CD4-positive, alpha-beta memory T cell (primary cell): ENCODE measurements around the gene TMEM170B. TPM values are rescaled to one million over a fixed set of nuclear protein-coding genes. Genes with fewer than 3 reads are reported as not detected.

Experiments used
- CTCF ChIA-PET: fragments of 350-600 bp; sonication (Branson Sonifier 250); formaldehyde crosslinking; loops from one replicate; lab custom pipeline; 2021; ENCODE audit warnings: inconsistent platforms; ENCODE audit not compliant: partially characterized antibody; lab: Charles Lee
- POLR2A ChIA-PET: fragments of 350-600 bp; sonication (Branson Sonifier 250); formaldehyde crosslinking; loops from one replicate; lab custom pipeline; 2021; ENCODE audit not compliant: partially characterized antibody; lab: Charles Lee
- DNase-seq, 5 donors: peaks; one replicate each; pipeline versions ENCODE4 v3.0.0 to v3.0.0-alpha.2; 2020 to 2022; ENCODE audit warnings: mixed read lengths in 1 of 5
- H3K27ac ChIP-seq: one replicate; pipeline ENCODE4 v1.7.0; 2013; ENCODE audit warnings: low read depth, low read length
- H3K27me3 ChIP-seq: 2 replicates; pipeline ENCODE4 v1.7.0; 2013; ENCODE audit warnings: mild to moderate bottlenecking, low read length, moderate library complexity; ENCODE audit not compliant: insufficient read depth
- H3K36me3 ChIP-seq: 2 replicates; pipeline ENCODE4 v1.7.0; 2013; ENCODE audit warnings: mild to moderate bottlenecking, low read length, moderate library complexity; ENCODE audit not compliant: insufficient read depth
- H3K4me1 ChIP-seq: 2 replicates; pipeline ENCODE4 v1.7.0; 2013; ENCODE audit warnings: mild to moderate bottlenecking, low read length, moderate library complexity; ENCODE audit not compliant: insufficient read depth
- H3K4me3 ChIP-seq, 2 donors: one replicate each; pipeline ENCODE4 v1.7.0; 2013; ENCODE audit warnings: low read length in 2 of 2, mild to moderate bottlenecking in 1 of 2
- H3K9me3 ChIP-seq, 2 donors: one replicate each; pipeline ENCODE4 v1.7.0; 2013; ENCODE audit warnings: low read length in 2 of 2, control low read depth in 1 of 2; ENCODE audit not compliant: control insufficient read depth in 1 of 2
- H3K27ac Mint-ChIP-seq, 7 donors: one replicate each; pipeline ENCODE4 v1.8.0; 2020 to 2021; ENCODE audit warnings: mixed read lengths in 7 of 7, mild to moderate bottlenecking in 6 of 7, inconsistent platforms in 3 of 7, moderate library complexity in 3 of 7
- H3K27me3 Mint-ChIP-seq, 2 donors: one replicate each; pipeline ENCODE4 v1.8.0; 2020 to 2021; ENCODE audit warnings: mixed read lengths in 2 of 2
- H3K36me3 Mint-ChIP-seq, 2 donors: one replicate each; pipeline ENCODE4 v1.8.0; 2020 to 2021; ENCODE audit warnings: mixed read lengths in 2 of 2, inconsistent platforms in 1 of 2, mild to moderate bottlenecking in 1 of 2
- H3K4me1 Mint-ChIP-seq, 4 donors: one replicate each; pipeline ENCODE4 v1.8.0; 2020 to 2021; ENCODE audit warnings: mixed read lengths in 4 of 4, mild to moderate bottlenecking in 1 of 4
- H3K4me3 Mint-ChIP-seq, 8 donors: one replicate each; pipeline ENCODE4 v1.8.0; 2020 to 2021; ENCODE audit warnings: mixed read lengths in 8 of 8, mild to moderate bottlenecking in 7 of 8, moderate library complexity in 6 of 8, inconsistent platforms in 3 of 8
- H3K9me3 Mint-ChIP-seq, 8 donors: one replicate each; pipeline ENCODE4 v1.8.0; 2020 to 2021; ENCODE audit warnings: mixed read lengths in 8 of 8, mild to moderate bottlenecking in 5 of 8, inconsistent platforms in 3 of 8, moderate library complexity in 1 of 8
- intact Hi-C: fragments of 100-400 bp; cut with micrococcal nuclease; formaldehyde crosslinking; loops from one replicate; pipeline ENCODE4 v1.15.1; 2023
- polyA plus RNA-seq, 2 donors: library from polyadenylated mRNA; unstranded; fragments of 300-500 nt; fragmentation: Illumina TruSeq; gene quantifications; one replicate each; pipeline ENCODE4 v1.2.3, GENCODE V29; 2021
- total RNA-seq, 2 experiments: library from RNA; stranded (reverse); gene quantifications; one replicate each; pipeline ENCODE4 v1.2.3, GENCODE V29; 2021

TMEM170B gene
- total and polyA plus RNA-seq, 4 experiments from 2014 or later: 0.08 to 2.1 (median 1.2) TPM

DNA sequence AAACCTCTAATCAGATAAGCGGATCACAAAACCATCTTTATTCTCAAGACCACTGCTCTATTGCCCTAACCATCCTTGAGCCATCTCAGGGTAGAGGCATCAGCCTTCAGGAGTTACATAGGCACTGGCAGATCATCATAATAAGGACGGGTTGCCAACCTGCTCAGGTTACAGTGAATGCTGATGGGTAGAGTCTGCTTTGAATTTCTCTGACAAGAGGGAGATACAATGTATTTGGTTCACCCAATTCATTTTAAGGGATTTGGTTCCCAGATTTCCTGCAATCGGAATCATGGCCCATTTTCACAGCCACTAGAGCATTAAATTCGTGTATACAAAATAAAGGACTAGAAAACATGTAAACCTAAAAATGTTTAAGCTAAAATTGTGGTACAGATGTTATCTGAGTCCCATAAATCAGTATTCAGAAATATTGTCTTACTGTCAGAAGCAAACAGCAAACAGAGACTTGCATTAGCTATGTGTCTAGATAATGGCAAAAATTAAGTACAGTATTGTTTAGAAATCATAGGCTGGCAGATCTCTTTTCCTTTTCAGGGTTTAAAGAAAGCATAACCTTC is 41.9 kb upstream of the TMEM170B start:
- H3K4me1 ChIP-seq: peaks cover 5% of the 10 kb centered on the region
- Mint-ChIP-seq H3K27ac (no peak overlapping the region), H3K27me3 (no peaks in the 10 kb centered on the region), H3K36me3 (no peaks in the 10 kb centered on the region), H3K4me3 (peak overlapping the region in 1 of 8 donors; percentile 14), H3K9me3 (peaks cover 0 to 2% (median 0%) of the 10 kb centered on the region in 8 donors), H3K4me1 (peaks cover 0 to 1% (median 0%) of the 10 kb centered on the region in 4 donors)
- intact Hi-C loops: loop anchor here (1.0 to 2.0 kb wide), 4 partner anchors 41 to 402 kb away; partner anchors contain the start of genes SMIM13 and TMEM170B
- DNase-seq: no peak
- H3K4me3 ChIP-seq: no peak overlapping the region
- H3K9me3 ChIP-seq: no peaks in the 10 kb centered on the region
- ChIA-PET POLR2A (no interaction called here), CTCF (interaction anchor here (0.7 to 11.1 kb wide), 45 partner anchors 9 to 431 kb away, joined by 3 to 218 read pairs (median 5); partner anchors contain the start of genes ERVFRD-1, NEDD9 and SMIM13)
- H3K27ac ChIP-seq: no peak overlapping the region
- H3K27me3 ChIP-seq: no peaks in the 10 kb centered on the region
- H3K36me3 ChIP-seq: no peaks in the 10 kb centered on the region

- H3K4me1 ChIP-seq: peaks cover 5% of the 10 kb centered on the region
- intact Hi-C loops: loop anchor here (1.0 to 2.0 kb wide), 4 partner anchors 40 to 403 kb away; partner anchors contain the start of genes SMIM13 and TMEM170B
- no peak overlapping the region for H3K27ac Mint-ChIP-seq
- H3K27me3 ChIP-seq: no peaks in the 10 kb centered on the region
- no peak overlapping the region for H3K4me3 Mint-ChIP-seq
- no peak overlapping the region for H3K4me3 ChIP-seq
- H3K9me3 ChIP-seq: no peaks in the 10 kb centered on the region
- H3K4me1 Mint-ChIP-seq: peaks cover 0 to 1% (median 0%) of the 10 kb centered on the region in 4 donors
- POLR2A ChIA-PET: interaction anchor here (0.6 kb wide), 1 partner anchor 349 kb away, joined by 3 read pairs; no protein-coding TSS in a partner anchor
- peak; percentile 79 to 82 (median 80) for DNase-seq
- H3K36me3 Mint-ChIP-seq: no peaks in the 10 kb centered on the region
- peaks cover 0 to 5% (median 0%) of the 10 kb centered on the region in 8 donors for H3K9me3 Mint-ChIP-seq
- no peaks in the 10 kb centered on the region for H3K36me3 ChIP-seq
- H3K27me3 Mint-ChIP-seq: no peaks in the 10 kb centered on the region
- H3K27ac ChIP-seq: no peak overlapping the region
- CTCF ChIA-PET: interaction anchor here (0.6 to 11.1 kb wide), 56 partner anchors 9 to 432 kb away, joined by 3 to 218 read pairs (median 4); partner anchors contain the start of genes ERVFRD-1, NEDD9 and SMIM13
Observed at GRCh38 chr6:11496152-11497060, 41.1 kb upstream of the TMEM170B start.

DNA sequence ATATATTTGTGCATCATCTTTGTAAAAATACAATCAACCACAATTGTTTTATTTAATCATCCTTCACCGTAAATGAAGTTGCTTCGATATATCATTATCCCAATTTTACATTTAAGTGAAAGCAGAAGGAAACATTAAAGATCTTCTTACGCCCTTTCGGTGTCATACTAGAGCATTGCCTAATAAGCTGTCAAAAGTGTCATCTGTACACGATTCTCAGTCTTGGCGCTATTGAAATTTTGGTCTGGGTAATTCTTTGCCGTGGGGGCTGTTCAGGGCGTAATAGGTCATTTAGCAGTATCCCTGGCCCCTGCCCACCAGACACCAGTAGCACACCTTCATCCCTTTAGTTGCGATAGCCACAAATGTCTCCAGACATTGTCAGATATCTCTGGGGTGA is 40.4 kb upstream of the TMEM170B start:
- Histone ChIP-seq H3K4me3 (no peak overlapping the region), H3K27me3 (no peaks in the 10 kb centered on the region), H3K4me1 (peaks cover 5% of the 10 kb centered on the region), H3K9me3 (no peaks in the 10 kb centered on the region), H3K27ac (no peak overlapping the region), H3K36me3 (no peaks in the 10 kb centered on the region)
- intact Hi-C loops: loop anchor here (2.0 kb wide), 1 partner anchor 40 kb away; the partner anchor contains the start of gene TMEM170B
- ChIA-PET POLR2A (interaction anchor here (0.6 kb wide), 1 partner anchor 349 kb away, joined by 3 read pairs; no protein-coding TSS in a partner anchor), CTCF (interaction anchor here (0.6 to 11.1 kb wide), 39 partner anchors 8 to 428 kb away, joined by 3 to 218 read pairs (median 5); partner anchors contain the start of genes ERVFRD-1 and NEDD9)
- Mint-ChIP-seq H3K27ac (no peak overlapping the region), H3K9me3 (peaks cover 0 to 5% (median 0%) of the 10 kb centered on the region in 8 donors), H3K36me3 (no peaks in the 10 kb centered on the region), H3K27me3 (no peaks in the 10 kb centered on the region), H3K4me3 (no peak overlapping the region), H3K4me1 (peaks cover 0 to 1% (median 0%) of the 10 kb centered on the region in 4 donors)
- DNase-seq: no peak

GRCh38 chr6:11497881-11498280 is 39.7 kb upstream of the TMEM170B start:
- Histone ChIP-seq H3K36me3 (no peaks in the 10 kb centered on the region), H3K4me3 (no peak overlapping the region), H3K4me1 (peaks cover 5% of the 10 kb centered on the region), H3K27ac (no peak overlapping the region), H3K9me3 (no peaks in the 10 kb centered on the region), H3K27me3 (no peaks in the 10 kb centered on the region)
- peaks cover 0 to 1% (median 0%) of the 10 kb centered on the region in 4 donors for H3K4me1 Mint-ChIP-seq
- no peaks in the 10 kb centered on the region for H3K36me3 Mint-ChIP-seq
- intact Hi-C loops: loop anchor here (2.0 kb wide), 1 partner anchor 39 kb away; the partner anchor contains the start of gene TMEM170B
- no peaks in the 10 kb centered on the region for H3K27me3 Mint-ChIP-seq
- CTCF ChIA-PET: interaction anchor here (0.7 to 11.1 kb wide), 9 partner anchors 10 to 353 kb away, joined by 3 to 218 read pairs (median 4); no protein-coding TSS in a partner anchor
- peaks cover 0 to 5% (median 0%) of the 10 kb centered on the region in 8 donors for H3K9me3 Mint-ChIP-seq
- H3K27ac Mint-ChIP-seq: no peak overlapping the region
- DNase-seq: no peak
- POLR2A ChIA-PET: no interaction called here
- H3K4me3 Mint-ChIP-seq: no peak overlapping the region

DNA sequence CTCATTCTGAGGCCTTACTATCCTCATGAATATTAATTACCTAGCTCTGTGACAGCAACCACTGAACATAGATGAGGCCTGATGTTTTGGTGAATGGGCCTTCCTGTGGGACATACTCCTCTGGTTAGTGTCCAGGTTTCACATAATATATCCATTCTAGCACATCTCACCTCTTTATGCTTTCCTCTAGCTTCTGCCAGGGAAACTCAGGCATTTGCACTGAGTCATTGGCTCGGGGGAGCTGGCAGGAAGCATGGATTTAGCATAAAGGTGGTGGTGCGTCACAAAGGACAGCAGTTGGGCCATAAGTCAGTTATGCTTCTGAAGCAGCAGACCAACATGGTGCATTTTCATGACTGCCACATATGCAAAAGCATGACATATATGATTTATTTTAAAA is 37.5 kb upstream of the TMEM170B start:
- peaks cover 0 to 5% (median 0%) of the 10 kb centered on the region in 8 donors for H3K9me3 Mint-ChIP-seq
- no peak overlapping the region for H3K27ac Mint-ChIP-seq
- H3K4me3 Mint-ChIP-seq: no peak overlapping the region
- Histone ChIP-seq H3K36me3 (no peaks in the 10 kb centered on the region), H3K4me1 (peaks cover 5% of the 10 kb centered on the region), H3K9me3 (no peaks in the 10 kb centered on the region), H3K27ac (no peak overlapping the region), H3K4me3 (no peak overlapping the region), H3K27me3 (no peaks in the 10 kb centered on the region)
- peaks cover 0 to 5% of the 10 kb centered on the region in 2 donors for H3K27me3 Mint-ChIP-seq
- no peaks in the 10 kb centered on the region for H3K36me3 Mint-ChIP-seq
- ChIA-PET CTCF (interaction anchor here (1.5 to 11.1 kb wide), 3 partner anchors 15 to 355 kb away, joined by 3 to 218 read pairs (median 167); no protein-coding TSS in a partner anchor), POLR2A (no interaction called here)
- peaks cover 0 to 1% (median 0%) of the 10 kb centered on the region in 4 donors for H3K4me1 Mint-ChIP-seq
- intact Hi-C loops: no loop called here
- DNase-seq: no peak

GRCh38 chr6:11509471-11509870 is 28.1 kb upstream of the TMEM170B start:
- Mint-ChIP-seq H3K4me1 (no peaks in the 10 kb centered on the region), H3K9me3 (peaks cover 0 to 10% (median 2%) of the 10 kb centered on the region in 8 donors), H3K36me3 (no peaks in the 10 kb centered on the region), H3K27me3 (peaks cover 8 to 10% of the 10 kb centered on the region in 2 donors), H3K27ac (no peak overlapping the region), H3K4me3 (no peak overlapping the region)
- Histone ChIP-seq H3K4me1 (no peaks in the 10 kb centered on the region), H3K36me3 (no peaks in the 10 kb centered on the region), H3K9me3 (no peaks in the 10 kb centered on the region), H3K27me3 (no peaks in the 10 kb centered on the region), H3K4me3 (no peak overlapping the region), H3K27ac (no peak overlapping the region)
- no peak for DNase-seq
- intact Hi-C loops: no loop called here
- ChIA-PET CTCF (interaction anchor here (1.4 kb wide), 1 partner anchor 14 kb away, joined by 4 read pairs; no protein-coding TSS in a partner anchor), POLR2A (no interaction called here)
